ENCODE results near the gene C11orf86.
"Not testable (repeated sequence)": the region's sequence is repeated elsewhere in the genome, so short reads cannot be mapped to it uniquely, and the experiment has no call there.

The C11orf86 gene

DNA sequence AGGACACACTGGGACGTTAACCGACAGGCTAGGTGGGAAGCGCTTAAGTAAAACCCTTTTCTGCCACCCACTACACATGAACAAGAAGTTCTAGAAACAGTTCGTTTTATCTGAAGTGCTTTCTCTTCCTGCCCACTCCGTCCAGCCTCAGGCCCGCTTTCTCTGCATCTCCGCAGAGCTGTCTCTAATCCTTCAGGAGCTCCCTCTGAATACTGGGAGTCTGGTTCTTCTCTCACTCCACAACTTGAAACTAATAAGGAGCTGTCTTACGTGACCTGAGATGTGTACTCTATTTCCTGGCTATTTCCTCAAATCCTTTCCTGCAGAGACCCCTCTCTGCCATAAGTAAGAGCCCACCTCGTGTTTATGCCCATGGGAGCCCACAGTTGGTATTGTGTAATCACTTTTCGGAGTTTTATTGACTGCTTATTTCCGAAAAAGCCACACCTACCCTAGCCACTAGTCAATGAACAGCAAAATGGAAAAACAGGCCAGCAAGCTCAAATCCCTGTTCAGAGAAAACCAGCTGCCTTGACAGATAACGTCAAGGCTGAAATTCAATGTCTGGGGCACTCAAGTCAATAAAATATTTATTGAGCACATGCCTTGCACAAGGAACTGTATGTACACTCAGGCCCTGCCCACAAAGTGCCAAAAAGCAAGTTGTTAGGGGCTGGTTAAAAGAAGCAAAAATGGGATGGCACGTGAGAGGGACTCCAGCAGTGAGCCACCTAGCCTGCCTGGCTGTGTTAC is 21.8 kb upstream of the C11orf86 start:
- peaks cover 11% of the 10 kb centered on the region; the same call in 1 of the 2 replicates for H3K4me1 ChIP-seq (ENCODE audit: insufficient read depth, low read length)

DNA sequence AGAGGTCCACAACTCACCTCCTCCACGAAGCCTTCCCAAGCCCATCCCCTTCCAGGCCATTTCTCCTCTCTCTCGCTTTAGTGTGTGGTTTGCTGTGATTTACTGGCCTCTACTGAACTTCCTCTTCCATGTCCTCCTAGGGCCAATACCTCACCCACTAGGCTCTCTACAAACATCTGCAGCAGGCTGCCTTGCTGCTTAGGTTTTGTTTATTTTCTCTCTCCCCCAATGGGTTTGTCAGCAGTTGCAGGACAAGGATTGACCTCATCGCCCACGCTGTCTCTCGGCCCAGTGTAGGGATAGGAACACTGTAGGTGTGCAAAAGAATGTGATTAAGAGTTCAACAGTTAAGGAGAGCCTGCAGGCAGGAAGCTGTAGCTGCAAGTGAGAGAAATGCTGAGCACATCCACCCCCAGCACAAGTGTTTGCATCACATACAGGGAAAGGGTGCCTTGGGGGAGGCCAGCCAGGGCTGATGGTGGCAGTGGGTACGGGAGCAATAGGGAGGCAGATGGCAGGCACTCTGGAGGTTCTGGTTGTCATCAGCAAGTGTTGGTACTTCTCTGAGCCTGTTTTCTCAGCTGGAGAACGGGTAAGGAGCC is 18.3 kb upstream of the C11orf86 start:
- H3K36me3 ChIP-seq (ENCODE audit: insufficient read depth, low read length) = no peaks in the 10 kb centered on the region
- H3K9ac ChIP-seq (ENCODE audit: low read depth, low read length) = no peak overlapping the region
- WGBS = 83% methylated on average over 7 of the region's 7 CpGs
- H3K4me3 ChIP-seq (ENCODE audit: low read length) = no peak overlapping the region
- H3K9me3 ChIP-seq (ENCODE audit: insufficient read depth, low read depth, low read length) = no peaks in the 10 kb centered on the region
- H3K27me3 ChIP-seq (ENCODE audit: insufficient read depth, low read length) = peaks cover 9% of the 10 kb centered on the region; the same call in 1 of the 2 replicates
- peaks cover 12% of the 10 kb centered on the region; the same call in 1 of the 2 replicates for H3K4me1 ChIP-seq (ENCODE audit: insufficient read depth, low read length)
- H3K27ac ChIP-seq (ENCODE audit: low read depth, low read length) = no peak overlapping the region; the same call in 1 of the 2 replicates

More for the DNA sequence above, 21.8 kb upstream of the C11orf86 start:
- Histone ChIP-seq H3K9me3 (ENCODE audit: insufficient read depth, low read depth, low read length) (no peaks in the 10 kb centered on the region), H3K27ac (ENCODE audit: low read depth, low read length) (no peak overlapping the region), H3K36me3 (ENCODE audit: insufficient read depth, low read length) (no peaks in the 10 kb centered on the region), H3K4me3 (ENCODE audit: low read length) (no peak overlapping the region), H3K27me3 (ENCODE audit: insufficient read depth, low read length) (no peaks in the 10 kb centered on the region), H3K9ac (ENCODE audit: low read depth, low read length) (no peak overlapping the region)
- 93% methylated on average over 13 of the region's 13 CpGs for WGBS

DNA sequence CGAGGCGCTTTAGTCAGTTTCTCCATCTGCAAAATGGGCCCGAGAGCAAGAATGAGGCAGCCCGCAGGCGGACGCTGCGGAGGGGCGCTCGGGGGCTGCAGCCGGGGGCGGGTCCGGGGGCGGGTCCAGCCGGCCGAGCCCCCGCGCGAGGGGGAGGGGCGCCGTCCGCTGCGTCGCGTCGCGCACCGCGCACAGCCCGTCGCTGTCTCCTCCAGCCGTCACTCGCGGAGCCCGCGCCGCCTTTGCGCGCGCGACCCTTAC is 17.2 kb upstream of the C11orf86 start:
- peak overlapping the region; percentile 77 for H3K4me3 ChIP-seq (ENCODE audit: low read length)
- no peaks in the 10 kb centered on the region for H3K36me3 ChIP-seq (ENCODE audit: insufficient read depth, low read length)
- peaks cover 12% of the 10 kb centered on the region; the same call in 1 of the 2 replicates for H3K4me1 ChIP-seq (ENCODE audit: insufficient read depth, low read length)
- under 1% methylated on average over 40 of the region's 40 CpGs for WGBS
- peak overlapping the region; percentile 83; the same call in 1 of the 2 replicates for H3K27ac ChIP-seq (ENCODE audit: low read depth, low read length)
- peak overlapping the region; percentile 50; the same call in 1 of the 2 replicates for H3K9ac ChIP-seq (ENCODE audit: low read depth, low read length)
- peaks cover 9% of the 10 kb centered on the region; the same call in 1 of the 2 replicates for H3K27me3 ChIP-seq (ENCODE audit: insufficient read depth, low read length)
- H3K9me3 ChIP-seq (ENCODE audit: insufficient read depth, low read depth, low read length) = no peaks in the 10 kb centered on the region

DNA sequence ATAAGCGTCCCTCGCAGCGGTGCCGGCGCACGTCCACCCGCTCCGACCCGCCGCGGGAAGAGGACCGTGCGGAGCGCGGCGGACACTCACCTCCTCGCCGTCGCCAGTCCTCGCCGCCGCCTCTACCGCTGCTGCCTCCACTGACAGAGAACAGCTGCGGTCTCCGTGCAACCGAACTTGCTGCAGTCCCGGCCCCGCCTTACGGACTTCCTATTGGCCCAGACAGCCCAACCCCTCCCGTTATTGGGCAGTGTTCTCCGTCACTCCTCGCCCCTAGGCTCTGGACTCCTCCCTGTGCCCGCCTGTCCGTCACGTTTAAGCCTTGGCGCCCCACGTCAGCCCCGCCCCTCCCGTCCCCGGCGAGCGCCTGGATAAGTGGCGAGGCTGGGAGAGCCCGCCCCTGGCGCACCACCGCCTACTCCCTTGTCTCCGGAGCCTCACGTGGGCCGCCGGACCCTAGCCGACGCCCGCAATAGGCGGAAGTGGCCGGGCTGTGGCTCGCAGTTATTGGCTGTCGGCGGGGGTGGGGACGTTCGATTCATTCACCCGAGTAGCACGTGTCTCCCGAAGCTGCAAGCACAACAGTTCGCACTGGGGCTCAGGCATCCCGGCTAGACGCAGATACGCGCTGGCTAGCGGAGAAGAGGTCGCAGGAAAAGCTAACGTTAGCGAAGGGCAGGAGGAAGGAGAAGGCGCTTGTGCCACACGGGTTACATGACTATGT is 16.7 kb upstream of the C11orf86 start, which contains the start of gene PC:
Gene PC (minus strand): TSS at position 152 of the 724 bp plus-strand sequence. CDS start 86,224 bp downstream, outside the sequence.
- Histone ChIP-seq H3K36me3 (ENCODE audit: insufficient read depth, low read length) (no peaks in the 10 kb centered on the region), H3K27me3 (ENCODE audit: insufficient read depth, low read length) (peaks cover 9% of the 10 kb centered on the region; the same call in 1 of the 2 replicates), H3K4me1 (ENCODE audit: insufficient read depth, low read length) (peaks cover 12% of the 10 kb centered on the region; the same call in 1 of the 2 replicates), H3K9ac (ENCODE audit: low read depth, low read length) (peak within 1 kb of the TSS; percentile 50), H3K4me3 (ENCODE audit: low read length) (peak within 1 kb of the TSS; percentile 77), H3K27ac (ENCODE audit: low read depth, low read length) (peak within 1 kb of the TSS; percentile 83; the same call in 1 of the 2 replicates), H3K9me3 (ENCODE audit: insufficient read depth, low read depth, low read length) (no peaks in the 10 kb centered on the region)
- WGBS = 1% methylated on average over 74 of the region's 74 CpGs

- peaks cover 9% of the 10 kb centered on the region; the same call in 1 of the 2 replicates for H3K27me3 ChIP-seq (ENCODE audit: insufficient read depth, low read length)
- H3K36me3 ChIP-seq (ENCODE audit: insufficient read depth, low read length) = no peaks in the 10 kb centered on the region
- peak overlapping the region; percentile 72; the same call in 1 of the 2 replicates for H3K27ac ChIP-seq (ENCODE audit: low read depth, low read length)
- 54% methylated on average over 10 of the region's 10 CpGs for WGBS
- H3K4me3 ChIP-seq (ENCODE audit: low read length) = peak overlapping the region; percentile 44
- H3K9me3 ChIP-seq (ENCODE audit: insufficient read depth, low read depth, low read length) = no peaks in the 10 kb centered on the region
- H3K4me1 ChIP-seq (ENCODE audit: insufficient read depth, low read length) = peaks cover 12% of the 10 kb centered on the region; the same call in 1 of the 2 replicates
- peak overlapping the region; percentile 25 for H3K9ac ChIP-seq (ENCODE audit: low read depth, low read length)
These were observed 16.2 kb upstream of the C11orf86 start for GRCh38 chr11:66958956-66959274.

- not testable (repeated sequence) for H3K9me3 ChIP-seq (ENCODE audit: insufficient read depth, low read depth, low read length); H3K36me3 ChIP-seq (ENCODE audit: insufficient read depth, low read length); H3K4me1 ChIP-seq (ENCODE audit: insufficient read depth, low read length); H3K4me3 ChIP-seq (ENCODE audit: low read length); H3K9ac ChIP-seq (ENCODE audit: low read depth, low read length); H3K27ac ChIP-seq (ENCODE audit: low read depth, low read length); H3K27me3 ChIP-seq (ENCODE audit: insufficient read depth, low read length)
- WGBS = 94% methylated on average over 5 of the region's 5 CpGs
These were observed 13.4 kb upstream of the C11orf86 start for GRCh38 chr11:66961691-66962213.

- Histone ChIP-seq H3K4me1 (ENCODE audit: insufficient read depth, low read length) (peaks cover 8% of the 10 kb centered on the region; the same call in 1 of the 2 replicates), H3K4me3 (ENCODE audit: low read length) (no peak overlapping the region), H3K9ac (ENCODE audit: low read depth, low read length) (no peak overlapping the region), H3K36me3 (ENCODE audit: insufficient read depth, low read length) (no peaks in the 10 kb centered on the region), H3K9me3 (ENCODE audit: insufficient read depth, low read depth, low read length) (no peaks in the 10 kb centered on the region), H3K27me3 (ENCODE audit: insufficient read depth, low read length) (peaks cover 9% of the 10 kb centered on the region; the same call in 1 of the 2 replicates), H3K27ac (ENCODE audit: low read depth, low read length) (no peak overlapping the region)
- WGBS = 88% methylated on average over 2 of the region's 2 CpGs
These were observed 12.9 kb upstream of the C11orf86 start for GRCh38 chr11:66962247-66962646.

- WGBS = 83% methylated on average over 2 of the region's 5 CpGs
- H3K4me1 ChIP-seq (ENCODE audit: insufficient read depth, low read length) = peaks cover 8% of the 10 kb centered on the region; the same call in 1 of the 2 replicates
These were observed 12.3 kb upstream of the C11orf86 start for GRCh38 chr11:66962801-66963200.

GRCh38 chr11:66964495-66964894 is 10.6 kb upstream of the C11orf86 start:
- peaks cover 2% of the 10 kb centered on the region; the same call in 1 of the 2 replicates for H3K27me3 ChIP-seq (ENCODE audit: insufficient read depth, low read length)
- no peak overlapping the region for H3K9ac ChIP-seq (ENCODE audit: low read depth, low read length)
- no peak overlapping the region for H3K4me3 ChIP-seq (ENCODE audit: low read length)
- no peaks in the 10 kb centered on the region for H3K9me3 ChIP-seq (ENCODE audit: insufficient read depth, low read depth, low read length)
- 92% methylated on average over 3 of the region's 3 CpGs for WGBS
- H3K27ac ChIP-seq (ENCODE audit: low read depth, low read length) = no peak overlapping the region
- no peaks in the 10 kb centered on the region for H3K36me3 ChIP-seq (ENCODE audit: insufficient read depth, low read length)
- H3K4me1 ChIP-seq (ENCODE audit: insufficient read depth, low read length) = peaks cover under 1% of the 10 kb centered on the region; the same call in 1 of the 2 replicates

More at GRCh38 chr11:66962801-66963200, 12.3 kb upstream of the C11orf86 start:
- H3K27me3 ChIP-seq (ENCODE audit: insufficient read depth, low read length) = peaks cover 9% of the 10 kb centered on the region; the same call in 1 of the 2 replicates
- no peaks in the 10 kb centered on the region for H3K36me3 ChIP-seq (ENCODE audit: insufficient read depth, low read length)
- no peak overlapping the region for H3K4me3 ChIP-seq (ENCODE audit: low read length)
- H3K27ac ChIP-seq (ENCODE audit: low read depth, low read length) = no peak overlapping the region
- no peaks in the 10 kb centered on the region for H3K9me3 ChIP-seq (ENCODE audit: insufficient read depth, low read depth, low read length)
- no peak overlapping the region for H3K9ac ChIP-seq (ENCODE audit: low read depth, low read length)

DNA sequence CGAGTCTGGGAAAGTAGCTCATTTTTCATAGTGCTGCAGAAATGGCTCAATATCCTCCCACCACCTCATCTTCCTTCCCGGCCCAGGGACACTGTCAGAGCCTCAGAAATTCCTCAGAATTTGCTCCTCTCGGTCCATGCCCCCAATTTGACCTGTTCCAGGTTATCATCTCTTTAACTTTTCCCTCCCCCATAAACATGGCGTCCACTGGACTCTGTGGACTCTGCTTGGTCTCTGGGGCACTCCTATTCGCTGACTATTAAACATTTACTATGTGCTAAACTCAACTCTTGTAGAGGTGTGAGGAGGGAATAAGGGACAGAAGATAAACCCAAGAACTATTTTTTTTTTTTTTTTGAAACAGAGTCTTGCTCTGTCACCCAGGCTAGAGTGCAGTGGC is 8.8 kb upstream of the C11orf86 start:
- whole genome bisulfite sequencing = 92% methylated on average over 4 of the region's 5 CpGs
- no peaks in the 10 kb centered on the region for H3K4me1 ChIP-seq (ENCODE audit: insufficient read depth, low read length)
- no peak overlapping the region for H3K9ac ChIP-seq (ENCODE audit: low read depth, low read length)
- H3K27me3 ChIP-seq (ENCODE audit: insufficient read depth, low read length) = no peaks in the 10 kb centered on the region
- H3K36me3 ChIP-seq (ENCODE audit: insufficient read depth, low read length) = no peaks in the 10 kb centered on the region
- H3K4me3 ChIP-seq (ENCODE audit: low read length) = no peak overlapping the region
- no peak overlapping the region for H3K27ac ChIP-seq (ENCODE audit: low read depth, low read length)
- H3K9me3 ChIP-seq (ENCODE audit: insufficient read depth, low read depth, low read length) = no peaks in the 10 kb centered on the region

All from HUES64 (cell line).